HG03575 (cell line): Measurements from ENCODE around the gene PRAF2.

Source experiments
- ATAC-seq: cut with Tn5 transposase; IDR thresholded peaks from one replicate; pipeline ENCODE4 v1.9.1; 2021; ENCODE audit not compliant: unreplicated experiment, insufficient number of reproducible peaks, low FRiP score; ENCODE audit errors: extremely low read depth

Gene PRAF2

GRCh38 chrX:49054073-49054762 is 19.6 kb downstream of the PRAF2 start:
- no peak for ATAC-seq

DNA sequence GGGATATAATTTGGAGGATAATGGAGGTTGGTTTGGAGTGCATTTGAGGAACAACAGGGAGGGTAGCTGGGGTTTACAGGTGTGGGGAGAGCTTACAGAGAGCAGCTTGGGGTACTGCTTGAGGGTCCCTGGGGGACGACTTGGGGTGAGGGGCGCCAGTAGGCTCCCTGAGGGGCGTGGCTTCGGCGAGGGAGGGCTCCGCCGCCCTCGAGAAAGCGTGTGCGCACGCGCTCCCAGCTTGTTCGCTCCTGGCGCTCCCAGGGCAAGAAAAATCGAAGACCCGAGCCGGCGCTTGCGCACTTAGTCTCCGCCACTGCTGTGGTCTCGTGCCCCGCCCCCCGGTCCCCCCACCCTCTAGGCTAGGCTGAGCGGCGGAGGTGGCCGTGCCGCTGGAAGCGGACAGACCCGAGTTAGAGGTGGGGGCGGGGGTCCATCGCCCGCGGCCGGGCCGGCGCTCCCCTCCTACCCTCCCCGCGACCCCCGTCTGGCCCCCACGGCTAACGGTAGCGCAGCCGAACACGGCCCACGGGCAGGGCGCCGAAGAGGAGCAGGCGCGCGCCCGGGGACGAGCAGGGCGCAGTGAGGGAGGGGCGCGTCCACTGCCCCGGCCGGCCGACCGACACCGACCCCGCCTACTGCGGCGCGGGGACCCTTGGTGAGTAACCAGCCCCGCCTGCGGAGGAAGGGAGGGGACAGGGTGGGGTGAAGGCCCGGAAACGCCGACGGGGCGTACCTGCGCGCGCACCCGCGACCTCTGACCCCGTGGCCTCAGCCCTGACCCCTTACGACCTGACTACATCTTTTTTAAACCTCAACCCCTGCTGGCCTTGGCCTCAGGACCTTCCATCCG is 20.4 kb downstream of the PRAF2 start:
- ATAC-seq = no peak

GRCh38 chrX:49043987-49044281 is 29.9 kb downstream of the PRAF2 start:
- ATAC-seq = no peak

GRCh38 chrX:49043220-49043986 is 30.4 kb downstream of the PRAF2 start, which contains the start of gene TFE3:
TSS of gene TFE3 (minus strand) at chrX:49043357. CDS start at chrX:49043226, 131 bp downstream.
- peak; percentile 52 for ATAC-seq

DNA sequence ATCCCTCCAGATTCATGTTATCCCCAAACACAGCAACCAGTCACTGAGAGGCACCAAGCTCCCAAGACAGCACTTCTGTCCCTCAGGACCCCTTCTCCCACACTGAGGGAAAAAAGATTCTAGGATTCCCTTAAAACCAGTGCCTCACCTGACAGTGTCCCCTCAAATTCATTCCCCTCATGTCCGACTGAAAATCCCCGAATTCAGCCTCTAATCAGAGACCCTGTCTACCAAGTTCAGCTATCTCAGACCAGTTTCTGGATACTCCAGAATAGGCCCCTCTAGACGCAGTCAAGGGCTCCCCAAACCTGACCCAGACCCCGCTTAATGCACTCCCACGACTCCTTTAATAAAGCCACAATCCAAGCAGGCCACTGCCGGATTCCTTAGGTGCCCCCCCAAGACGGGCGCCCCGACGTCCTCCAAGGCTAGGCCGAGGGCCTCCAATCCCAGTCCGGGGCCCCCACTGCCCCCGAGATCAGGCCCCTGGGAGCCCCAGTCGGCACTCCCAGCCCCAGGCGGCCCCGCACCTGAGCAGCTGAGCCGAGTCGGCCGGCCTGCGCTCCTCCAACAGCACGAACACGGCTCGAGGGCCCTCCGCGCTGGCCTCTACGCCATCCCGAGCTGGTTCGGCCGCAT is 31.1 kb downstream of the PRAF2 start:
- no peak for ATAC-seq

- no peak for ATAC-seq
Measured at GRCh38 chrX:49041744-49042580, 31.8 kb downstream of the PRAF2 start.

GRCh38 chrX:49040376-49040955 is 33.3 kb downstream of the PRAF2 start:
- no peak for ATAC-seq

- ATAC-seq = no peak
Measured at GRCh38 chrX:49039598-49040375, 34.0 kb downstream of the PRAF2 start.

GRCh38 chrX:49037883-49038475 is 35.8 kb downstream of the PRAF2 start:
- ATAC-seq = no peak

DNA sequence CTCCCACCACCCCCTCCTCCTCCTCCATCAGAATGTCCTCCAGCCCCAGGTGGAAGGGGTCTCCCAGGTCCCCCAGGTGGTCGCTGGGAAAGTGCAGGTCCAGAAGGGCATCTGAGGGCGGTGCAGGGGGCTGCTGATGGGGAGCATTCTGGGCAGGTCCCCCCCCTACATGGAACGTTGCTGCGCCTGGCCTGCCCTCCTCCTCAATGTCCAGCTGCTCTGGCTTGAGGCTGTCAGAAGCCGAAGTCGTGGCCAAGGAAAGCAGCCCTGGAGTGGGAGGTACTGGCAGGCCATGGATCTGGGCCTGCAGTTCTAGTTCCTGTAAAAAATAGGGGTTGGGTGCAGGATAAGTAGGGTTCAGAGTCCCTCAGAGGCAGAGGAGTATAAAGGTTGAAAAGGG is 43.5 kb downstream of the PRAF2 start:
- no peak for ATAC-seq

GRCh38 chrX:49029876-49030275 is 43.9 kb downstream of the PRAF2 start:
- no peak for ATAC-seq
